HepG2 (cell line): ENCODE results near the gene LTB4R. TPM values are rescaled to one million over a fixed set of nuclear protein-coding genes. Genes with fewer than 3 reads are reported as not detected.

Experiments used
- ATAC-seq: fragments of 200-7000 bp; cut with Tn5 transposase; 3 replicates; pipeline ENCODE4 v1.9.1; 2020; ENCODE audit warnings: mild to moderate bottlenecking, moderate library complexity
- BruUV-seq: library from RNA; stranded (reverse); fragments of 400-500 nt; replicated peaks from 2 replicates; lab custom pipeline; 2021; lab: Mats Ljungman, UMichigan
- CTCF ChIA-PET: fragments of 300-600 bp; formaldehyde crosslinking; extraction: SDS; loops from one replicate; lab custom pipeline; 2021; ENCODE audit warnings: low total read pairs, inconsistent platforms, low intra/inter-chr PET ratio; lab: Yijun Ruan, JAX
- POLR2A ChIA-PET: fragments of 350-600 bp; sonication (Branson Sonifier 250); formaldehyde crosslinking; loops from one replicate; lab custom pipeline; 2020; ENCODE audit warnings: antibody characterized with exemption, inconsistent platforms; lab: Yijun Ruan, JAX
- DNase-seq: peaks from one replicate; pipeline ENCODE4 v3.0.0-alpha.2; 2015; ENCODE audit warnings: low spot score
- FAIRE-seq: peaks from 3 replicates; lab custom pipeline; 2011; peaks lifted over from hg19 to GRCh38; lab: Jason Lieb, UNC
- H2AFZ ChIP-seq: one replicate; pipeline ENCODE4 v1.6.1; 2011; ENCODE audit warnings: low read length, inconsistent platforms
- H3K27ac ChIP-seq: fragments of 300-600 bp; 3 replicates; pipeline ENCODE4 v1.8.0; 2011; ENCODE audit warnings: mixed run types, mild to moderate bottlenecking, mixed read lengths, low read length, inconsistent platforms; ENCODE audit not compliant: insufficient read depth; ENCODE audit errors: extremely low read length
- H3K27me3 ChIP-seq, 2 experiments: fragments of 200-600 bp in 1 of 2; 2 replicates in 1 of 2; 3 replicates in 1 of 2; pipeline versions ENCODE4 v1.6.0 to v1.8.0; 2011; ENCODE audit warnings: low read length in 2 of 2, mild to moderate bottlenecking in 2 of 2, moderate library complexity in 2 of 2, inconsistent platforms in 1 of 2; ENCODE audit not compliant: insufficient read depth in 2 of 2, control insufficient read depth in 1 of 2
- H3K36me3 ChIP-seq, 2 experiments: fragments of 200-600 bp in 1 of 2; replicated peaks in 1 of 2; 2 replicates in 1 of 2; 3 replicates in 1 of 2; pipeline versions ENCODE4 v1.5.1 to v1.8.0; 2011; ENCODE audit warnings: low read length in 2 of 2, inconsistent platforms in 1 of 2; ENCODE audit not compliant: insufficient read depth in 2 of 2, control insufficient read depth in 1 of 2
- H3K4me1 ChIP-seq: 2 replicates; pipeline ENCODE4 v1.5.1; 2012; ENCODE audit warnings: low read length, inconsistent platforms; ENCODE audit not compliant: insufficient read depth
- H3K4me2 ChIP-seq: 2 replicates; pipeline ENCODE4 v1.6.0; 2011; ENCODE audit warnings: low read depth, low read length, inconsistent platforms
- H3K4me3 ChIP-seq, 3 experiments: fragments of 200-600 bp in 1 of 3; sonication (generic), shearing (Covaris generic) in 1 of 3; replicated peaks in 1 of 3; 2 replicates each; pipeline ENCODE4 v1.5.1; 2011 to 2016; ENCODE audit warnings: low read length in 3 of 3, inconsistent platforms in 2 of 3, low read depth in 2 of 3, mild to moderate bottlenecking in 2 of 3, control low read depth in 1 of 3, mixed read lengths in 1 of 3; ENCODE audit not compliant: insufficient read depth in 1 of 3
- H3K79me2 ChIP-seq: one replicate; pipeline ENCODE4 v1.6.1; 2011; ENCODE audit warnings: low read length, inconsistent platforms; ENCODE audit not compliant: insufficient read depth
- H3K9ac ChIP-seq: 2 replicates; pipeline ENCODE4 v1.6.0; 2011; ENCODE audit warnings: mild to moderate bottlenecking, low read depth, low read length, inconsistent platforms; ENCODE audit not compliant: insufficient read depth
- H3K9me3 ChIP-seq: 2 replicates; pipeline ENCODE4 v1.5.1; 2012; ENCODE audit warnings: mild to moderate bottlenecking, low read length
- H4K20me1 ChIP-seq: 2 replicates; pipeline ENCODE4 v1.6.0; 2011; ENCODE audit warnings: inconsistent platforms, mild to moderate bottlenecking, low read length, moderate library complexity; ENCODE audit not compliant: insufficient read depth
- ARHGAP35 ChIP-seq: sonication (generic); formaldehyde crosslinking; IDR thresholded peaks from 2 replicates; pipeline ENCODE4 v1.9.0; 2022; ENCODE audit warnings: mild to moderate bottlenecking, inconsistent platforms, moderate library complexity, missing genetic modification reagents, borderline replicate concordance
- FOXP1 ChIP-seq, 2 experiments: fragments of 450-650 bp in 1 of 2; IDR thresholded peaks; 2 replicates each; pipeline ENCODE4 v1.6.1; 2017 to 2018; ENCODE audit warnings: antibody characterized with exemption in 1 of 2
- GATAD2A ChIP-seq: IDR thresholded peaks from 2 replicates; pipeline ENCODE4 v1.6.1; 2016
- HOXA9 ChIP-seq: sonication (generic); formaldehyde crosslinking; IDR thresholded peaks from 2 replicates; pipeline ENCODE4 v1.8.1; 2022; ENCODE audit warnings: missing genetic modification reagents, mild to moderate bottlenecking, moderate library complexity, borderline replicate concordance
- HOXD1 ChIP-seq: sonication (generic); formaldehyde crosslinking; IDR thresholded peaks from 2 replicates; pipeline ENCODE4 v1.5.0; 2020; ENCODE audit warnings: missing genetic modification reagents
- PBX2 ChIP-seq: IDR thresholded peaks from 2 replicates; pipeline ENCODE4 v1.6.1; 2016; ENCODE audit warnings: control low read depth
- PLSCR1 ChIP-seq: sonication (generic); formaldehyde crosslinking; IDR thresholded peaks from 2 replicates; pipeline ENCODE4 v1.5.0; 2020; ENCODE audit warnings: missing genetic modification reagents, mild to moderate bottlenecking, borderline replicate concordance
- RFX5 ChIP-seq: IDR thresholded peaks from 2 replicates; pipeline ENCODE4 v1.6.1; 2011; ENCODE audit warnings: low read depth, low read length, improper control_type of control experiment
- ZBTB39 ChIP-seq: sonication (generic); formaldehyde crosslinking; IDR thresholded peaks from 2 replicates; pipeline ENCODE4 v1.5.0; 2020; ENCODE audit warnings: missing genetic modification reagents
- ZGPAT ChIP-seq: IDR thresholded peaks from 2 replicates; pipeline ENCODE4 v1.6.1; 2016; ENCODE audit warnings: mild to moderate bottlenecking
- ZMYM3 ChIP-seq: sonication (generic); formaldehyde crosslinking; IDR thresholded peaks from 2 replicates; pipeline ENCODE4 v1.5.1; 2020; ENCODE audit warnings: mild to moderate bottlenecking, missing genetic modification reagents
- ZNF12 ChIP-seq: sonication (generic); formaldehyde crosslinking; IDR thresholded peaks from 2 replicates; pipeline ENCODE4 v1.5.0; 2020; ENCODE audit warnings: missing genetic modification reagents
- ZSCAN12 ChIP-seq: sonication (generic); formaldehyde crosslinking; IDR thresholded peaks from 2 replicates; pipeline ENCODE4 v1.9.0; 2021; ENCODE audit warnings: mild to moderate bottlenecking, missing genetic modification reagents
- ZSCAN9 ChIP-seq: IDR thresholded peaks from 2 replicates; pipeline ENCODE4 v1.6.1; 2016; ENCODE audit warnings: borderline replicate concordance
- WGBS: methylation state at CpG from one replicate; pipeline ENCODE4 v1.1.6; 2017; ENCODE audit warnings: low lambda C conversion rate; 5-methylcytosine and 5-hydroxymethylcytosine counted together
- in situ Hi-C: cut with HindIII; loops from 2 replicates; pipeline ENCODE4 v1.10.0; 2017; ENCODE audit warnings: low pct_unique_long_range_greater_than_20kb; ENCODE audit not compliant: extremely low pct_ligation_motif_present
- intact Hi-C: fragments of 100-400 bp; cut with micrococcal nuclease; formaldehyde crosslinking; loops from one replicate; pipeline ENCODE4 v1.10.0; 2022; ENCODE audit not compliant: unreplicated experiment
- polyA plus RNA-seq, 8 experiments: library from polyadenylated mRNA; depleted of rRNA in 3 of 8; stranded (reverse) in 7 of 8; unstranded in 1 of 8; fragments of >200 nt; fragmentation: Illumina TruSeq in 4 of 8; extraction: Trizol in 4 of 8; gene quantifications; 2 replicates each; pipeline versions ENCODE4 v1.2.1 to v1.2.3, GENCODE V29; 2011 to 2016; ENCODE audit warnings: low read depth in 4 of 8, missing spikeins in 1 of 8, mixed read lengths in 1 of 8; ENCODE audit not compliant: insufficient read depth in 1 of 8
- total RNA-seq, 5 experiments: library from RNA; depleted of rRNA; stranded (reverse); fragments of >200 nt; fragmentation: Illumina TruSeq; extraction: Trizol; gene quantifications; 2 replicates each; pipeline ENCODE4 v1.2.3, GENCODE V29; 2016; ENCODE audit warnings: low read depth in 1 of 5

The LTB4R gene
- total and polyA plus RNA-seq, 2 of the 13 experiments (the other 11 are each of a cell fraction or from before 2014, with no cell fraction given): 3.2 to 8.2 TPM

- no peak for TF ChIP-seq ZGPAT (CRISPR knock-in tag)
- TF ChIP-seq ZSCAN9 (CRISPR knock-in tag): no peak
Observed at GRCh38 chr14:24322672-24323071, 11.4 kb downstream of the LTB4R start (continued).

- ATAC-seq (peak; percentile 1; the same call in 1 of the 3 replicates), DNase-seq (no peak), FAIRE-seq (no peak)
- Histone ChIP-seq H2AFZ (no peak overlapping the region), H3K4me2 (no peak overlapping the region), H3K36me3 (no peaks in the 10 kb centered on the region), H3K27ac (no peak overlapping the region), H3K9me3 (no peaks in the 10 kb centered on the region), H3K27me3 (peaks cover 25 to 78% of the 10 kb centered on the region in 2 experiments), H3K79me2 (no peaks in the 10 kb centered on the region), H3K9ac (no peak overlapping the region), H3K4me1 (peaks cover 9% of the 10 kb centered on the region), H4K20me1 (no peaks in the 10 kb centered on the region), H3K4me3 (no peak overlapping the region)
- CTCF ChIA-PET: interaction anchor here (0.6 kb wide), 1 partner anchor 114 kb away, joined by 3 read pairs; no protein-coding TSS in a partner anchor
- 0% methylated on average over 3 of the region's 3 CpGs for WGBS
- no TSS peak for BruUV-seq
- intact Hi-C loops: no loop called here
- TF ChIP-seq HOXA9 (CRISPR knock-in tag) (no peak), ZNF12 (no peak), ZSCAN12 (no peak), HOXD1 (no peak), PLSCR1 (CRISPR knock-in tag) (no peak), PBX2 (CRISPR knock-in tag) (no peak), FOXP1 (IDR thresholded peaks at IDR 0.05) (no peak), FOXP1 (CRISPR knock-in tag; IDR thresholded peaks at IDR 0.05) (no peak), ARHGAP35 (no peak), GATAD2A (no peak), ZMYM3 (no peak), RFX5 (no peak), ZBTB39 (CRISPR knock-in tag) (no peak)
- POLR2A ChIA-PET: interaction anchor here (0.6 to 1.4 kb wide), 4 partner anchors 17 to 108 kb away, joined by 3 to 5 read pairs (median 4); partner anchors contain the start of genes DHRS1, NOP9 and TINF2
- in situ Hi-C loops: no loop called here
Observed at GRCh38 chr14:24323341-24323740, 12.0 kb downstream of the LTB4R start.
